Breast epithelium (tissue), 4 donors: Measurements from ENCODE around the gene SLC52A1. TPM values are rescaled to one million over a fixed set of nuclear protein-coding genes. Genes with fewer than 3 reads are reported as not detected.

Experiments
- DNase-seq, 2 donors: peaks; one replicate each; pipeline ENCODE4 v3.0.0-alpha.2; 2019; ENCODE audit warnings: low spot score in 2 of 2
- H3K27ac ChIP-seq, 2 donors: fragments of 200-600 bp; sonication (generic) in 1 of 2; one replicate each; pipeline ENCODE4 v1.5.1; 2016 to 2019; ENCODE audit warnings: mild to moderate bottlenecking in 1 of 2
- H3K27me3 ChIP-seq, 2 donors: fragments of 200-600 bp; sonication (generic) in 1 of 2; one replicate each; pipeline versions ENCODE4 v1.5.1 to v1.6.0; 2017 to 2019; ENCODE audit warnings: control low read depth in 1 of 2, mild to moderate bottlenecking in 1 of 2
- H3K36me3 ChIP-seq: fragments of 200-600 bp; one replicate; pipeline ENCODE4 v1.5.1; 2019
- H3K4me1 ChIP-seq, 2 donors: fragments of 200-600 bp; sonication (generic); one replicate each; pipeline ENCODE4 v1.5.1; 2016 to 2019; ENCODE audit warnings: control low read depth in 1 of 2
- H3K4me3 ChIP-seq, 3 donors: fragments of 200-600 bp; sonication (generic); 1 replicate in 2 of 3; 2 replicates in 1 of 3; pipeline ENCODE4 v1.5.1; 2016 to 2019; ENCODE audit warnings: mild to moderate bottlenecking in 3 of 3, moderate library complexity in 2 of 3
- H3K9me3 ChIP-seq, 2 donors: fragments of 200-600 bp; sonication (generic) in 1 of 2; one replicate each; pipeline ENCODE4 v1.5.1; 2016 to 2019; ENCODE audit warnings: control low read depth in 1 of 2
- POLR2A ChIP-seq: fragments of 450-650 bp; IDR thresholded peaks from one replicate; pipeline ENCODE4 v1.6.1; 2016; ENCODE audit warnings: antibody characterized with exemption, mild to moderate bottlenecking, moderate library complexity
- POLR2AphosphoS5 ChIP-seq, 3 donors: sonication (generic); formaldehyde crosslinking; IDR thresholded peaks; one replicate each; pipeline ENCODE4 v1.6.1; 2017; ENCODE audit warnings: antibody characterized with exemption in 3 of 3
- intact Hi-C: fragments of 100-400 bp; cut with DNase I; formaldehyde crosslinking; loops from one replicate; pipeline ENCODE4 v1.15.1; 2023; ENCODE audit warnings: low total_unique reads
- total RNA-seq, 3 donors: library from RNA; depleted of rRNA; stranded (reverse); fragments of >200 nt; gene quantifications; one replicate each; pipeline ENCODE4 v1.1.0, GENCODE V29; 2016
- TF ChIP-seq, protein P1 (sequence below), 3 donors: fragments of 450-650 bp; IDR thresholded peaks; one replicate each; pipeline ENCODE4 v1.5.1; 2016 to 2017; ENCODE audit warnings: antibody characterized with exemption in 3 of 3, mild to moderate bottlenecking in 3 of 3, moderate library complexity in 3 of 3

SLC52A1 gene
- total RNA-seq, 3 donors from 2014 or later = 0.29 to 0.98 (median 0.32) TPM

- intact Hi-C loops = no loop called here
These were observed 34.5 kb upstream of the SLC52A1 start for GRCh38 chr17:5069724-5070123.

GRCh38 chr17:5068236-5068635, 33.0 kb upstream of the SLC52A1 start:
- Histone ChIP-seq H3K27ac (no peak overlapping the region), H3K9me3 (no peaks in the 10 kb centered on the region), H3K27me3 (no peaks in the 10 kb centered on the region), H3K36me3 (no peaks in the 10 kb centered on the region), H3K4me3 (no peak overlapping the region), H3K4me1 (no peaks in the 10 kb centered on the region)
- TF ChIP-seq POLR2A (no peak), POLR2AphosphoS5 (IDR thresholded peaks at IDR 0.05) (no peak)
- TF ChIP-seq, protein P1, sequence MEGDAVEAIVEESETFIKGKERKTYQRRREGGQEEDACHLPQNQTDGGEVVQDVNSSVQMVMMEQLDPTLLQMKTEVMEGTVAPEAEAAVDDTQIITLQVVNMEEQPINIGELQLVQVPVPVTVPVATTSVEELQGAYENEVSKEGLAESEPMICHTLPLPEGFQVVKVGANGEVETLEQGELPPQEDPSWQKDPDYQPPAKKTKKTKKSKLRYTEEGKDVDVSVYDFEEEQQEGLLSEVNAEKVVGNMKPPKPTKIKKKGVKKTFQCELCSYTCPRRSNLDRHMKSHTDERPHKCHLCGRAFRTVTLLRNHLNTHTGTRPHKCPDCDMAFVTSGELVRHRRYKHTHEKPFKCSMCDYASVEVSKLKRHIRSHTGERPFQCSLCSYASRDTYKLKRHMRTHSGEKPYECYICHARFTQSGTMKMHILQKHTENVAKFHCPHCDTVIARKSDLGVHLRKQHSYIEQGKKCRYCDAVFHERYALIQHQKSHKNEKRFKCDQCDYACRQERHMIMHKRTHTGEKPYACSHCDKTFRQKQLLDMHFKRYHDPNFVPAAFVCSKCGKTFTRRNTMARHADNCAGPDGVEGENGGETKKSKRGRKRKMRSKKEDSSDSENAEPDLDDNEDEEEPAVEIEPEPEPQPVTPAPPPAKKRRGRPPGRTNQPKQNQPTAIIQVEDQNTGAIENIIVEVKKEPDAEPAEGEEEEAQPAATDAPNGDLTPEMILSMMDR (IDR thresholded peaks at IDR 0.05) = no peak
- intact Hi-C loops = no loop called here
- no peak for DNase-seq

More at GRCh38 chr17:5069724-5070123, 34.5 kb upstream of the SLC52A1 start:
- Histone ChIP-seq H3K27me3 (no peaks in the 10 kb centered on the region), H3K36me3 (no peaks in the 10 kb centered on the region), H3K27ac (peak overlapping the region; percentile 85 to 87), H3K4me3 (no peak overlapping the region), H3K9me3 (no peaks in the 10 kb centered on the region), H3K4me1 (no peaks in the 10 kb centered on the region)
- DNase-seq = peak in 1 of 2 donors; percentile 91
- TF ChIP-seq POLR2A = no peak
- peak in 1 of 3 donors; percentile 46 for TF ChIP-seq POLR2AphosphoS5 (IDR thresholded peaks at IDR 0.05)
- TF ChIP-seq, protein P1 (IDR thresholded peaks at IDR 0.05) = no peak

DNA sequence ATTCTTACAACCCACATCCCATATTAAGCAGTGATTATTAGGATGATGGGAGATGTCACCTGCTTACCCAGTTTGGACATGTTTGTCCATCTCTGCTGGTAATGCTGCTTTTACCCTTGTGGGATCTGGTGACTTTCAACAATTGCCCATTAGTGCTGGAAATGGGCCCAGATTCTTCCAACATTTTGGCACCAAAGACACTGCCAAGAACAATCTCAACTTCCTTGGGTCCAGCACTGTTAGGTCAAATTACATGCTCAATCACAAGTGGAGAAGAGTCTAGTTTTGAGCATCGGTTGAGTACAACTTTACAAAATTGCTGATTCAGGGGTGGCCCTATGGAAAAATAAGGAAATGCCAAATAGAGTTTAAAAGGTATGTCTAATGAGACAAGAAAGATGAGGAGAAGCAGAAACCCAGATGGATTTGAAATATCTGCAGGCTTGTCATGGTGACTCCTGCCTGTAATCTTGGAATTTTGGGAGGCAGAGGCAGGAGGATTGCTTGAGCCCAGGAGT, 30.1 kb upstream of the SLC52A1 start:
- intact Hi-C loops = no loop called here
- DNase-seq = no peak
- no peaks in the 10 kb centered on the region for H3K36me3 ChIP-seq
- H3K27ac ChIP-seq = no peak overlapping the region
- H3K27me3 ChIP-seq = no peaks in the 10 kb centered on the region
- H3K4me3 ChIP-seq = no peak overlapping the region
- no peaks in the 10 kb centered on the region for H3K9me3 ChIP-seq
- TF ChIP-seq POLR2A (no peak), POLR2AphosphoS5 (IDR thresholded peaks at IDR 0.05) (no peak)
- TF ChIP-seq, protein P1 (IDR thresholded peaks at IDR 0.05) = no peak
- H3K4me1 ChIP-seq = no peaks in the 10 kb centered on the region

DNA sequence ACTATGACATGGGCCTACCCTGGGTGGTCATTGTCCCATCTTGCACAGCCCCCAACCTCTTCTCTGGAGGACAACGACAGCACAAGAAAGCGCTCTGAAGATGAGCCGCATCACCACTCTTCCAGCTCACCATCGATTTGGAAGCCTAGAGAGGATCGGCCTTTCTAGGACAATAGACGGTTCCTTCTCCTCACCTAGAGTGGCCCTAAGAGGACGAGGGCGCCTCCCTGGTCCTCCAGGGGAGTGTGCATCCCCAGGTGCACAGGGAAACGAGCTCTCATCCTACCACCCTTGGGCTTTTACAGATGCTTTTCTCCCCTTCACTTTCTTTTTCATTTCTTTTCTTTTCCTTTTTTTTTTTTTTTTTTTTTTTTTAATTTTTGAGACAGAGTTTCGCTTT, 20.3 kb upstream of the SLC52A1 start:
- DNase-seq = no peak
- Histone ChIP-seq H3K4me1 (no peaks in the 10 kb centered on the region), H3K4me3 (no peak overlapping the region), H3K9me3 (no peaks in the 10 kb centered on the region), H3K27me3 (no peaks in the 10 kb centered on the region), H3K36me3 (no peaks in the 10 kb centered on the region), H3K27ac (no peak overlapping the region)
- TF ChIP-seq POLR2AphosphoS5 (IDR thresholded peaks at IDR 0.05) = no peak
- TF ChIP-seq, protein P1 (IDR thresholded peaks at IDR 0.05) = no peak
- no peak for TF ChIP-seq POLR2A
- intact Hi-C loops = no loop called here

- no peak for DNase-seq
- Histone ChIP-seq H3K36me3 (no peaks in the 10 kb centered on the region), H3K27me3 (no peaks in the 10 kb centered on the region), H3K4me1 (peaks cover 0 to 5% of the 10 kb centered on the region in 2 donors), H3K27ac (peak overlapping the region in 1 of 2 donors; percentile 58), H3K4me3 (no peak overlapping the region), H3K9me3 (no peaks in the 10 kb centered on the region)
- intact Hi-C loops = no loop called here
- TF ChIP-seq POLR2AphosphoS5 (IDR thresholded peaks at IDR 0.05) = peak in 1 of 3 donors; percentile 9
- TF ChIP-seq, protein P1 (IDR thresholded peaks at IDR 0.05) = no peak
These were observed 15.1 kb upstream of the SLC52A1 start for GRCh38 chr17:5050278-5050677.
